ENCODE measurements around the gene C1orf159.

- TF ChIP-seq, protein P1, sequence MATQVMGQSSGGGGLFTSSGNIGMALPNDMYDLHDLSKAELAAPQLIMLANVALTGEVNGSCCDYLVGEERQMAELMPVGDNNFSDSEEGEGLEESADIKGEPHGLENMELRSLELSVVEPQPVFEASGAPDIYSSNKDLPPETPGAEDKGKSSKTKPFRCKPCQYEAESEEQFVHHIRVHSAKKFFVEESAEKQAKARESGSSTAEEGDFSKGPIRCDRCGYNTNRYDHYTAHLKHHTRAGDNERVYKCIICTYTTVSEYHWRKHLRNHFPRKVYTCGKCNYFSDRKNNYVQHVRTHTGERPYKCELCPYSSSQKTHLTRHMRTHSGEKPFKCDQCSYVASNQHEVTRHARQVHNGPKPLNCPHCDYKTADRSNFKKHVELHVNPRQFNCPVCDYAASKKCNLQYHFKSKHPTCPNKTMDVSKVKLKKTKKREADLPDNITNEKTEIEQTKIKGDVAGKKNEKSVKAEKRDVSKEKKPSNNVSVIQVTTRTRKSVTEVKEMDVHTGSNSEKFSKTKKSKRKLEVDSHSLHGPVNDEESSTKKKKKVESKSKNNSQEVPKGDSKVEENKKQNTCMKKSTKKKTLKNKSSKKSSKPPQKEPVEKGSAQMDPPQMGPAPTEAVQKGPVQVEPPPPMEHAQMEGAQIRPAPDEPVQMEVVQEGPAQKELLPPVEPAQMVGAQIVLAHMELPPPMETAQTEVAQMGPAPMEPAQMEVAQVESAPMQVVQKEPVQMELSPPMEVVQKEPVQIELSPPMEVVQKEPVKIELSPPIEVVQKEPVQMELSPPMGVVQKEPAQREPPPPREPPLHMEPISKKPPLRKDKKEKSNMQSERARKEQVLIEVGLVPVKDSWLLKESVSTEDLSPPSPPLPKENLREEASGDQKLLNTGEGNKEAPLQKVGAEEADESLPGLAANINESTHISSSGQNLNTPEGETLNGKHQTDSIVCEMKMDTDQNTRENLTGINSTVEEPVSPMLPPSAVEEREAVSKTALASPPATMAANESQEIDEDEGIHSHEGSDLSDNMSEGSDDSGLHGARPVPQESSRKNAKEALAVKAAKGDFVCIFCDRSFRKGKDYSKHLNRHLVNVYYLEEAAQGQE (IDR thresholded peaks at IDR 0.05; ENCODE audit: borderline replicate concordance): no peak
- TF ChIP-seq, protein P1 (CRISPR knock-in tag; IDR thresholded peaks at IDR 0.05; ENCODE audit: low read depth): no peak
- TF ChIP-seq MED1 (CRISPR knock-in tag; IDR thresholded peaks at IDR 0.05; ENCODE audit: borderline replicate concordance): no peak
These were observed 43.5 kb downstream of the C1orf159 start for GRCh38 chr1:1072299-1072848.
